Ectodermal cell (in vitro differentiated cells): ENCODE results near the gene BMS1.
"Not testable (repeated sequence)": the region's sequence is repeated elsewhere in the genome, so short reads cannot be mapped to it uniquely, and the experiment has no call there.

Experiments
- H3K27ac ChIP-seq: 2 replicates; pipeline ENCODE4 v1.7.0; 2013; ENCODE audit warnings: mild to moderate bottlenecking, low read depth, low read length; ENCODE audit not compliant: insufficient read depth, poor library complexity, severe bottlenecking
- H3K27me3 ChIP-seq: 2 replicates; pipeline ENCODE4 v1.7.0; 2013; ENCODE audit warnings: mild to moderate bottlenecking, low read length; ENCODE audit not compliant: insufficient read depth, control insufficient read depth, poor library complexity, severe bottlenecking
- H3K36me3 ChIP-seq: one replicate; pipeline ENCODE4 v1.7.0; 2013; ENCODE audit warnings: low read length; ENCODE audit not compliant: control insufficient read depth, insufficient read depth
- H3K4me1 ChIP-seq: one replicate; pipeline ENCODE4 v1.7.0; 2013; ENCODE audit warnings: low read length; ENCODE audit not compliant: control insufficient read depth, insufficient read depth
- H3K4me3 ChIP-seq: 2 replicates; pipeline ENCODE4 v1.7.0; 2013; ENCODE audit warnings: low read depth, low read length, control low read depth; ENCODE audit not compliant: insufficient read depth
- H3K9me3 ChIP-seq: 2 replicates; pipeline ENCODE4 v1.7.0; 2013; ENCODE audit warnings: mild to moderate bottlenecking, low read length, moderate library complexity; ENCODE audit not compliant: control insufficient read depth
- WGBS, 2 experiments: methylation state at CpG; one replicate each; pipeline ENCODE4 v1.1.7; 2013; ENCODE audit warnings: missing lambda C conversion rate in 2 of 2; 5-methylcytosine and 5-hydroxymethylcytosine counted together

BMS1 gene

DNA sequence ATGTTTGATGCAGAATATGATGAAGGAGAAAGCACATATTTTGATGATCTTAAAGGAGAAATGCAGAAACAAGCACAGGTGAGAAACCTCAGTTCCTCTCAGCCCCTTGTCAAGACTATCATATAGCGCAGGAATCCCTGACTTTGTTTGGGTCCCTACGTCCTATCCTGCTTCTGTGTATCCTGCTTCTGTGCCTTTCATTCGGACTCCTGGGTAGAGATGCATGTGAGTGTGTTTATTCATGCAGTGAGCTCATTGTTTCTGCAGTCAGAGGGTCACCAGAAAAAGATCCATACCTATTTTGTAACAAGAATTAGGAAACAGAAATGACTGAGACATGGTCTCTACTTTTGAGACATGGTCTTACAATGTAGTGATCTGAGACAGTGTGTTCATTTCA lies 34.8 kb downstream of the BMS1 start:
- H3K36me3 ChIP-seq: peaks cover 12% of the 10 kb centered on the region
- 62 to 63% methylated on average over 3 of the region's 3 CpGs for WGBS, 2 experiments
- not testable (repeated sequence) for H3K9me3 ChIP-seq, H3K4me3 ChIP-seq, H3K4me1 ChIP-seq, H3K27me3 ChIP-seq, H3K27ac ChIP-seq

- H3K4me3 ChIP-seq, H3K4me1 ChIP-seq, H3K27ac ChIP-seq, H3K27me3 ChIP-seq, H3K9me3 ChIP-seq: not testable (repeated sequence)
- peaks cover 11% of the 10 kb centered on the region for H3K36me3 ChIP-seq
- WGBS, 2 experiments: 58 to 66% methylated on average over 6 of the region's 6 CpGs
Observed at GRCh38 chr10:42826759-42827158, 44.2 kb downstream of the BMS1 start.

DNA sequence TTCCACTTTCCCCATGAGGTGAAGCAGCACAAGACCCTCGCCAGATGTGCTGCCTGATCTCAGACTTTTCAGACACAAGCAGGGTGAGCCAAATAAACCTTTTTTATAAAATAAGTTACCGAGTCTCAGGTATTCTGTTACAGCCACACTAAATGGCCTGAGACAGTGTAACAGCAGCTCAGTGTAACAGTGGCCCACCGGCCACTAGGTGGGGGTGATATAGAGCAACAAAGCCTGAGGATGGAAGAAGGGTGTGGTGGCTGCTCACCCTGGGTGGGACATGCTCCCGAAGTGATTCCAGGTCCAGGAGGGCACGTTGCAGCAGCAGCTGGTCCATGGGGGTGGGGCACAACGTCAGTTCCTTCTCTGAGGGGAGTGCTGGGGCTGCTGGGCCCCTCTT lies 44.6 kb downstream of the BMS1 start:
- no peak overlapping the region for H3K4me3 ChIP-seq
- no peak overlapping the region for H3K27ac ChIP-seq
- no peaks in the 10 kb centered on the region for H3K9me3 ChIP-seq
- WGBS, 2 experiments: 24 to 27% methylated on average over 6 of the region's 6 CpGs
- no peaks in the 10 kb centered on the region for H3K27me3 ChIP-seq
- H3K4me1 ChIP-seq: peaks cover 6% of the 10 kb centered on the region
- peaks cover 11% of the 10 kb centered on the region for H3K36me3 ChIP-seq

GRCh38 chr10:42828391-42828790 lies 45.8 kb downstream of the BMS1 start:
- WGBS, 2 experiments: 23 to 28% methylated on average over 4 of the region's 4 CpGs
- H3K27ac ChIP-seq, H3K4me3 ChIP-seq, H3K9me3 ChIP-seq, H3K4me1 ChIP-seq, H3K27me3 ChIP-seq: not testable (repeated sequence)
- peaks cover 11% of the 10 kb centered on the region for H3K36me3 ChIP-seq

DNA sequence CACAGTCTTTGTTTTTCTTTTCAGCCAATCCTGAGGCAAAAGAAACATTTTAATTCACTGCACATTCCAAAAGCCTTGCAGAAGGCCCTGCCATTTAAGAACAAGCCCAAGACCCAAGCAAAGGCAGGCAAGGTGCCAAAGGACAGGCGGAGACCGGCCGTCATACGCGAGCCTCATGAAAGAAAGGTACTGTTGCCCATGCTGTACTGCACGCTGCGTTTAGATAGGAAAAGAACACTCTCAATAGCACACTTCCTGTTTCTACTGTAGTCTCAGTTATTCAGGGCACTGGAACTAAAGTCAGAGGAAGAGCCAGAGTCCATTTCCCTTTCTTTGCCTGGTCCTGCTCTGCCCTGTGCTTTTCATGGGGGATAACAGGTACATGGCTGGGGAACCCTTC lies 47.6 kb downstream of the BMS1 start:
- Histone ChIP-seq H3K36me3 (peaks cover 5% of the 10 kb centered on the region), H3K4me3 (no peak overlapping the region), H3K27ac (no peak overlapping the region), H3K27me3 (no peaks in the 10 kb centered on the region), H3K4me1 (peaks cover 6% of the 10 kb centered on the region), H3K9me3 (no peaks in the 10 kb centered on the region)
- 92 to 95% methylated on average over 7 of the region's 7 CpGs for WGBS, 2 experiments

DNA sequence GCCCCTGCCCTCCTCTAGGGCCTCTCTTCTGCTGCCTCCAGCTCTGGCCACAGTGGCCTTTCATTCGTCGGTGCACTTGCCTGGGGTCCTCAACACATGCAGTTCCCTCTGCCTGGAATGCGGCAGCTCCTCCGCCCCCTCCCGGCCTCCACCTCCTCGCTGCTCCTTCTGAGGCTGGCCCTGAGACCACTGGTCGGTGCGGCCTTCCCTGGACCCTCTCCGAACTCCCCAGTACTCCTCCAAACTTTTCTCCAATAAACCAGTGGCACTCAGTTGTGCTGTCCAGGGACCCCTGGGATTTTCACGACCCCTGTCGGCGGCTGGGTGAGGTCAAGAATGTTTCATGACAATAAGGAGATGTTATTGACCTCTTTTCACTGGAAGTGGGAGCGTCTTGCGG lies 53.5 kb downstream of the BMS1 start:
- WGBS, 2 experiments: 18 to 19% methylated on average over 14 of the region's 14 CpGs
- no peaks in the 10 kb centered on the region for H3K36me3 ChIP-seq
- no peaks in the 10 kb centered on the region for H3K9me3 ChIP-seq
- H3K4me3 ChIP-seq: no peak overlapping the region
- H3K27me3 ChIP-seq: peaks cover 19% of the 10 kb centered on the region
- H3K4me1 ChIP-seq: no peaks in the 10 kb centered on the region
- H3K27ac ChIP-seq: no peak overlapping the region

DNA sequence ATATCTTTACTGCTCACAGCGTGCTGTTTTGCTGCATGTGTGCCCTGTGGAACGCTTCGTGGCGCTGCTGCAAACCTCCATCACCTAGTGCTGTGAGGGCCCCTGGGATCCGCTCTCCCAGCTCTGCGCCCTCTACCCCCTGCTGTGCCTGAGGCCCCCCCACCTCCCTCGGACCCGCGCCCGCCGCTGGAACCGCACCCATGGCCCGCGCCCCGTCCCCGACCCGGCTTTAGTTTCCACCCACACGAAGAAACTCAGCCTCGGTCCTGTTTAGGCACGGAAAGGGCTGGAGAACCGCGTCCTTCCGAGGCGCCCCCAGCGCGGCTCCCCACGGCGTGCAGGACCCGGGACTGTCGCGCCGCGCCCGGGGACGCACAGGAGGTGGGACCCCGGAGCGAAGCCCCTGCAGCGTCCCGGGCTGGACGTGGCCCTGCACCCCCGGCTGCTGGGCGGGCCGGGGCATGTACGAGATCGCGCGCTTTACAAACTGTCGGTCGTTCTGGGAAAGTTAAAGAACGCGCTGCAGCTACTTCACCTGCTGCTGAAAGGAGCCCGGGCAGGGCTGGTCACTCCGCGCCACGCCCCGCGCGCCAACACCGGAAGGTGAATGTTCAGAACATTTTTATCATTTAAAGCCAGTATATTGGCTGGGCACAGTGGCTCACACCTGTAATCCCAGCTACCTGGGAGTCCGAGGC lies 54.3 kb downstream of the BMS1 start:
- Histone ChIP-seq H3K9me3 (no peaks in the 10 kb centered on the region), H3K4me1 (no peaks in the 10 kb centered on the region), H3K27me3 (peaks cover 19% of the 10 kb centered on the region), H3K36me3 (no peaks in the 10 kb centered on the region), H3K27ac (no peak overlapping the region), H3K4me3 (peak overlapping the region; percentile 36)
- WGBS, 2 experiments: 9% methylated on average over 60 of the region's 60 CpGs

DNA sequence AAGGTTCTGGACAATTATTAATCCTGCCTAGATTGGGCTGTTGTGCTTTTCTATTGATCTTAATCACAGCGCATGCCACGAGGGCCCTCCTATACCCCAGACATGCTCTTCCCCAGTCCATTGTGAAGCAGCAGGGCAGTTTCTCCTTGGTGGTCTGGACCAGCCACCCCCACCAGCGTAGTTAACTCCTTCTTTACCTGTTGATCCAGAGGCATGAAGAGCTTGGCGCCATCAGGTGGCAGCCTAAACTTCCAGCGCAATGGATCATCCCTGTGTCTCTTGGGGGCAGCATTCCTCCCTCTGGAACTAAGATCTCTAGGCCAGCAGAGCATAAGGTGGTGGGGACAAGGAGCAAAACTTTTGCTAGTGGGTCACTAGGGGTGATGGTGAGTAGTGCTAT lies 62.2 kb downstream of the BMS1 start:
- not testable (repeated sequence) for H3K4me1 ChIP-seq, H3K27me3 ChIP-seq, H3K9me3 ChIP-seq, H3K4me3 ChIP-seq, H3K36me3 ChIP-seq, H3K27ac ChIP-seq
- WGBS, 2 experiments: 24 to 29% methylated on average over 5 of the region's 5 CpGs

- H3K36me3 ChIP-seq, H3K27me3 ChIP-seq, H3K4me3 ChIP-seq, H3K9me3 ChIP-seq, H3K27ac ChIP-seq, H3K4me1 ChIP-seq: not testable (repeated sequence)
- 95 to 96% methylated on average over 28 of the region's 28 CpGs for WGBS, 2 experiments
Observed at GRCh38 chr10:42847261-42847660, 64.7 kb downstream of the BMS1 start.

- Histone ChIP-seq H3K36me3 (no peaks in the 10 kb centered on the region), H3K27me3 (no peaks in the 10 kb centered on the region), H3K9me3 (no peaks in the 10 kb centered on the region), H3K27ac (no peak overlapping the region), H3K4me1 (no peaks in the 10 kb centered on the region), H3K4me3 (no peak overlapping the region)
- 26 to 82% methylated on average over 1 to 4 of the region's 4 CpGs for WGBS, 2 experiments
Observed at GRCh38 chr10:42850931-42851330, 68.3 kb downstream of the BMS1 start.

GRCh38 chr10:42859256-42859655 lies 76.7 kb downstream of the BMS1 start:
- Histone ChIP-seq H3K27me3 (no peaks in the 10 kb centered on the region), H3K27ac (no peak overlapping the region), H3K36me3 (no peaks in the 10 kb centered on the region), H3K9me3 (no peaks in the 10 kb centered on the region), H3K4me1 (no peaks in the 10 kb centered on the region), H3K4me3 (no peak overlapping the region)
- 79 to 80% methylated on average over 15 of the region's 15 CpGs for WGBS, 2 experiments
